SK-N-SH (cell line): Measurements from ENCODE around the gene GSTO1.
A peak's percentile ranks its signal among the peaks of the same experiment; 100 is the strongest.

Experiments used
- EP300 ChIP-seq, 2 experiments: IDR thresholded peaks; 2 replicates each; pipeline versions ENCODE4 v1.4.0 to v1.6.1; 2012; ENCODE audit warnings: borderline replicate concordance in 1 of 2, low read depth in 1 of 2, low read length in 1 of 2
- POLR2AphosphoS5 ChIP-seq: IDR thresholded peaks from 2 replicates; pipeline ENCODE4 v1.6.1; 2012; ENCODE audit warnings: low read depth, low read length
- RAD21 ChIP-seq: IDR thresholded peaks from 2 replicates; pipeline ENCODE4 v1.6.1; 2012; ENCODE audit warnings: mild to moderate bottlenecking, low read length
- TF ChIP-seq, protein P1 (sequence below): fragments of 200-600 bp; sonication (generic); IDR thresholded peaks from 2 replicates; pipeline ENCODE4 v1.6.1; 2017; ENCODE audit warnings: antibody characterized with exemption, mild to moderate bottlenecking, moderate library complexity

DNA sequence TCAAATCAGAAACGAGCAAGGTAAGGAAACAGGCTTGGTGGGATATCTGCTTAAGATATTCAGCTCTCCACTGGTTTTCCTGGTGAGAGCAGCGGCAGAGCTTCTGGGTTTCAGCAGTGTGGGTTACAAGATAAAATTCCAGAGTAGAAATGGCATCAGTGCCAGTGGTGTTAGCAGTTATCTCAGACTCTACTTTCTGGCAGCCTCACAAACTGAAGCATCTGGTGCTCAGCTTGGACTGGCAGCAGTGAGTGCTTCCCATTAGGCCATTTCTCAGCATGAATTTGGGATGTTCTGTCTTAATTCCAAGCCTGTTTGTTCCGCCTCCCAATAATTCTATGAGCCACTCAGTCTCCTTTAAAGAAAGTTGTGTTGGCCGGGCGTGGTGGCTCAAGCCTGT, 7.4 kb downstream of the GSTO1 start:
- no peak for TF ChIP-seq EP300 (IDR thresholded peaks at IDR 0.05; ENCODE audit: borderline replicate concordance in 1 of 2, low read depth in 1 of 2, low read length in 1 of 2)
- TF ChIP-seq, protein P1, sequence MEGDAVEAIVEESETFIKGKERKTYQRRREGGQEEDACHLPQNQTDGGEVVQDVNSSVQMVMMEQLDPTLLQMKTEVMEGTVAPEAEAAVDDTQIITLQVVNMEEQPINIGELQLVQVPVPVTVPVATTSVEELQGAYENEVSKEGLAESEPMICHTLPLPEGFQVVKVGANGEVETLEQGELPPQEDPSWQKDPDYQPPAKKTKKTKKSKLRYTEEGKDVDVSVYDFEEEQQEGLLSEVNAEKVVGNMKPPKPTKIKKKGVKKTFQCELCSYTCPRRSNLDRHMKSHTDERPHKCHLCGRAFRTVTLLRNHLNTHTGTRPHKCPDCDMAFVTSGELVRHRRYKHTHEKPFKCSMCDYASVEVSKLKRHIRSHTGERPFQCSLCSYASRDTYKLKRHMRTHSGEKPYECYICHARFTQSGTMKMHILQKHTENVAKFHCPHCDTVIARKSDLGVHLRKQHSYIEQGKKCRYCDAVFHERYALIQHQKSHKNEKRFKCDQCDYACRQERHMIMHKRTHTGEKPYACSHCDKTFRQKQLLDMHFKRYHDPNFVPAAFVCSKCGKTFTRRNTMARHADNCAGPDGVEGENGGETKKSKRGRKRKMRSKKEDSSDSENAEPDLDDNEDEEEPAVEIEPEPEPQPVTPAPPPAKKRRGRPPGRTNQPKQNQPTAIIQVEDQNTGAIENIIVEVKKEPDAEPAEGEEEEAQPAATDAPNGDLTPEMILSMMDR, result no peak
- TF ChIP-seq POLR2AphosphoS5, result 0 out of 2 replicates have a peak, but pooled peaks have one; percentile 5
- TF ChIP-seq RAD21, result no peak
